Right lobe of liver (tissue), 6 donors: ENCODE measurements around the gene PLCB4. TPM values are rescaled to one million over a fixed set of nuclear protein-coding genes. Genes with fewer than 3 reads are reported as not detected.

Experiments used
- ATAC-seq, 4 donors: fragments of 200-7000 bp; cut with Tn5 transposase; one replicate each; pipeline ENCODE4 v1.9.1; 2020; ENCODE audit warnings: mild to moderate bottlenecking in 4 of 4, moderate library complexity in 4 of 4
- DNase-seq, 3 donors: peaks; one replicate each; pipeline ENCODE4 v3.0.0-alpha.2; 2020
- H3K27ac ChIP-seq, 3 donors: fragments of 200-600 bp; one replicate each; pipeline ENCODE4 v1.8.0; 2022
- H3K27me3 ChIP-seq, 2 donors: fragments of 200-600 bp; one replicate each; pipeline ENCODE4 v1.8.0; 2022
- H3K36me3 ChIP-seq, 4 donors: fragments of 200-600 bp; sonication (generic) in 1 of 4; one replicate each; pipeline versions ENCODE4 v1.5.1 to v1.8.0; 2017 to 2022; ENCODE audit warnings: control low read depth in 1 of 4
- H3K4me1 ChIP-seq, 4 donors: fragments of 200-600 bp; sonication (generic) in 1 of 4; one replicate each; pipeline versions ENCODE4 v1.5.1 to v1.8.0; 2017 to 2022; ENCODE audit warnings: control low read depth in 1 of 4
- H3K4me3 ChIP-seq, 3 donors: fragments of 200-600 bp; one replicate each; pipeline ENCODE4 v1.8.0; 2022
- H3K9me3 ChIP-seq, 4 donors: fragments of 200-600 bp; sonication (generic) in 1 of 4; one replicate each; pipeline versions ENCODE4 v1.5.1 to v1.8.0; 2017 to 2022; ENCODE audit warnings: control low read depth in 1 of 4
- CTCF ChIP-seq, 4 donors: fragments of 200-600 bp in 3 of 4; fragments of 450-650 bp in 1 of 4; IDR thresholded peaks; one replicate each; pipeline versions ENCODE4 v1.5.1 to v1.8.0; 2016 to 2022; ENCODE audit warnings: antibody characterized with exemption in 4 of 4, mild to moderate bottlenecking in 2 of 4
- POLR2A ChIP-seq: fragments of 450-650 bp; IDR thresholded peaks from one replicate; pipeline ENCODE4 v1.6.1; 2017; ENCODE audit warnings: antibody characterized with exemption, mild to moderate bottlenecking
- WGBS: methylation state at CpG from one replicate; pipeline ENCODE4 v1.1.6; 2018; ENCODE audit warnings: low coverage, low lambda C conversion rate; ENCODE audit not compliant: insufficient coverage; ENCODE audit errors: missing lambda C conversion rate; 5-methylcytosine and 5-hydroxymethylcytosine counted together
- intact Hi-C, 2 donors: fragments of 100-400 bp; cut with DNase I; formaldehyde crosslinking; loops; one replicate each; pipeline versions ENCODE4 v1.11.2 to v1.14.1; 2022
- total RNA-seq, 6 experiments: library from RNA; depleted of rRNA in 2 of 6; stranded (reverse); fragments of >200 nt in 2 of 6; fragmentation: NEBNext Ultra II Directional in 3 of 6; extraction: Animal tissue kit (Norgen Biotek cat#: 25700) in 3 of 6; gene quantifications; one replicate each; pipeline versions ENCODE4 v1.1.0 to v1.2.4, GENCODE V29; 2016 to 2023
- donor health status: DM: no; HTN: yes; CAD: no.
- donor health status: DM: no; HTN: no; CAD: no.
- donor health status: DM: no; HTN: no; CAD: no.
- donor health status: DM: no; HTN: yes; CAD: no.
- donor health status: DM: no; HTN: yes; CAD: no.

PLCB4 gene
- total RNA-seq, 6 experiments from 2014 or later, result 0.04 to 0.20 (median 0.15) TPM

GRCh38 chr20:9062066-9062465 lies 6.8 kb upstream of the PLCB4 start:
- no peak for DNase-seq
- Histone ChIP-seq H3K27me3 (no peaks in the 10 kb centered on the region), H3K4me3 (no peak overlapping the region), H3K36me3 (no peaks in the 10 kb centered on the region), H3K4me1 (no peaks in the 10 kb centered on the region), H3K27ac (no peak overlapping the region), H3K9me3 (no peaks in the 10 kb centered on the region)
- no peak for TF ChIP-seq CTCF (IDR thresholded peaks at IDR 0.05)
- no peak for TF ChIP-seq POLR2A
- intact Hi-C loops, result no loop called here
- ATAC-seq, result no peak
- WGBS, result 64% methylated on average over 2 of the region's 2 CpGs

- no peak overlapping the region for H3K27ac ChIP-seq
- no peaks in the 10 kb centered on the region for H3K9me3 ChIP-seq
- ATAC-seq, result no peak
- intact Hi-C loops, result no loop called here
- no peak for DNase-seq
- no peaks in the 10 kb centered on the region for H3K36me3 ChIP-seq
- peaks cover 0 to 5% (median 0%) of the 10 kb centered on the region in 4 donors for H3K4me1 ChIP-seq
- TF ChIP-seq CTCF (IDR thresholded peaks at IDR 0.05) (no peak), POLR2A (no peak)
- WGBS, result no CpG with 5 or more reads among the region's 3 CpGs
- no peak overlapping the region for H3K4me3 ChIP-seq
- peaks cover 0 to 16% of the 10 kb centered on the region in 2 donors for H3K27me3 ChIP-seq
Measured at GRCh38 chr20:9066191-9066590, 2.7 kb upstream of the PLCB4 start.

GRCh38 chr20:9068233-9068801 lies 570 bp upstream of the PLCB4 start:
- Histone ChIP-seq H3K36me3 (no peaks in the 10 kb centered on the region), H3K4me1 (peaks cover 0 to 5% (median 0%) of the 10 kb centered on the region in 4 donors), H3K27ac (no peak overlapping the region), H3K9me3 (no peaks in the 10 kb centered on the region), H3K27me3 (peaks cover 0 to 16% of the 10 kb centered on the region in 2 donors), H3K4me3 (peak overlapping the region; percentile 9 to 44 (median 26))
- 4% methylated on average over 4 of the region's 57 CpGs for WGBS
- TF ChIP-seq POLR2A (no peak), CTCF (IDR thresholded peaks at IDR 0.05) (no peak)
- no peak for DNase-seq
- ATAC-seq, result peak in 1 of 4 donors; percentile 21
- intact Hi-C loops, result no loop called here

- WGBS, result 67% methylated on average over 3 of the region's 3 CpGs
- no peak overlapping the region for H3K27ac ChIP-seq
- ATAC-seq, result no peak
- peaks cover 0 to 5% (median 0%) of the 10 kb centered on the region in 4 donors for H3K4me1 ChIP-seq
- no peak overlapping the region for H3K4me3 ChIP-seq
- no peak for TF ChIP-seq CTCF (IDR thresholded peaks at IDR 0.05)
- TF ChIP-seq POLR2A, result no peak
- no peak for DNase-seq
- H3K36me3 ChIP-seq, result no peaks in the 10 kb centered on the region
- H3K9me3 ChIP-seq, result no peaks in the 10 kb centered on the region
- H3K27me3 ChIP-seq, result peaks cover 0 to 16% of the 10 kb centered on the region in 2 donors
- intact Hi-C loops, result no loop called here
Measured at GRCh38 chr20:9070304-9070703, 1.4 kb downstream of the PLCB4 start.
